ENCODE measurements around the gene RPP40.

The RPP40 gene

DNA sequence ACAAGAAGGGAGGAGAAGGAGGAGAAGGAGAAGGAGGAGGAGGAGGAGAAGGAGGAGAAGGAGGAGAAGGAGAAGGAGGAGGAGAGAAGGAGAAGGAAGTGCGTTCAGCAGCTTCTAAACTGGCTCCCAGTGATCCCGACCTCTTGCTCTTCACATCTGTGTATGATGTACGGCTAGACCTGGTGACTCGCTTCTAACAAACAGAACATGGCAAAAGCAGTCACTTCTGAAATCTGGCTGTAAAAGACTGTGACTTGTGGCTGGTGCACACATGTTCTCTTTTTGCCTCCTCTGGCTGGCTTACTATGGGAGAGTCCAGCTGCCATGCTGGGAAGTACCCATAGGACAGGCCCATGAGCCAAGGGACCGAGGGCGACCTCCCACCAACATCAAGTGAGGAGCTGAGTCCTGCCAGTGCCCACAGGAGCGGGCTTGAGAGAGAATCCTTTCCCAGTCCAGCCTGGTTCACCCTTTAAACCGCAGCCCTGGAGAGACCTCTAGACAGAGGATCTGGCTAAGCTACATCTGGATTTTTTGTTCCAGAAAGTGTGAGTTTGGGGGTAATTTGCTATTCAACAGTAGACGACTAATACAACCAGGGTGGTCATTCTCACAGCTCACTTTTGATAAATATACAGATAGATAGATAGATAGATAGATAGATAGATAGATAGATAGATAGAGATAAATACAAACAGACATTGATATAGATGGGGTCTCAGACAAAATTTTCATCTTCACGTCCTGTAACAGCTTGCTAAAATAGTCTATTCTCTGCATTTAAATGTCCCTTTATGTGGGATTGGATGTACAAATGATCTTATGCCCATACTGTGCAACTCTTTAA is 42.3 kb downstream of the RPP40 start:
- no peak overlapping the region for H3K27ac ChIP-seq (ENCODE audit: low read depth, low read length)
- H3K9ac ChIP-seq (ENCODE audit: low read length): no peak overlapping the region
- no peaks in the 10 kb centered on the region for H3K36me3 ChIP-seq (ENCODE audit: control insufficient read depth, insufficient read depth, low read length)
- H3K4me1 ChIP-seq (ENCODE audit: control insufficient read depth, insufficient read depth, low read length): no peaks in the 10 kb centered on the region
- no peaks in the 10 kb centered on the region for H3K27me3 ChIP-seq (ENCODE audit: control insufficient read depth, insufficient read depth, low read length)
- H3K4me3 ChIP-seq (ENCODE audit: low read length): no peak overlapping the region

DNA sequence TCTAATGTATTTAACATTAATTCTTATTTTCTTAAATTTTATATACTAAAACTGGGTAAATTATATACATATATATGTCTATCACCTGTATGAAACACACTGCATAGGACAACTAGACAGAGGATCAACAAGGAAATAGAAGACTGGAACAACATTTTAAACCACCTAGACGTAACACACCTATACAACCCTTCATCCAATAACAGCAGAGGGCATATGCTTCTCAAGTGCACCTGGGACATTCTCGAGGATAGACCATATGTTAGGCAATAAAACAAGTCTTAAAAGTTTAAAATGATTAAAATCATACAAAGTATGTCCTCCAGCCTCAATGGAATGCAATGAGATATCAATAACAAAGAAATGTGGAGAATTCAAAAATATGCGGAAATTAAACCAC is 45.2 kb downstream of the RPP40 start:
- H3K27ac ChIP-seq (ENCODE audit: low read depth, low read length): no peak overlapping the region
- no peaks in the 10 kb centered on the region for H3K27me3 ChIP-seq (ENCODE audit: control insufficient read depth, insufficient read depth, low read length)
- H3K4me1 ChIP-seq (ENCODE audit: control insufficient read depth, insufficient read depth, low read length): no peaks in the 10 kb centered on the region
- H3K36me3 ChIP-seq (ENCODE audit: control insufficient read depth, insufficient read depth, low read length): peaks cover 5% of the 10 kb centered on the region
- H3K4me3 ChIP-seq (ENCODE audit: low read length): no peak overlapping the region
- H3K9ac ChIP-seq (ENCODE audit: low read length): no peak overlapping the region

DNA sequence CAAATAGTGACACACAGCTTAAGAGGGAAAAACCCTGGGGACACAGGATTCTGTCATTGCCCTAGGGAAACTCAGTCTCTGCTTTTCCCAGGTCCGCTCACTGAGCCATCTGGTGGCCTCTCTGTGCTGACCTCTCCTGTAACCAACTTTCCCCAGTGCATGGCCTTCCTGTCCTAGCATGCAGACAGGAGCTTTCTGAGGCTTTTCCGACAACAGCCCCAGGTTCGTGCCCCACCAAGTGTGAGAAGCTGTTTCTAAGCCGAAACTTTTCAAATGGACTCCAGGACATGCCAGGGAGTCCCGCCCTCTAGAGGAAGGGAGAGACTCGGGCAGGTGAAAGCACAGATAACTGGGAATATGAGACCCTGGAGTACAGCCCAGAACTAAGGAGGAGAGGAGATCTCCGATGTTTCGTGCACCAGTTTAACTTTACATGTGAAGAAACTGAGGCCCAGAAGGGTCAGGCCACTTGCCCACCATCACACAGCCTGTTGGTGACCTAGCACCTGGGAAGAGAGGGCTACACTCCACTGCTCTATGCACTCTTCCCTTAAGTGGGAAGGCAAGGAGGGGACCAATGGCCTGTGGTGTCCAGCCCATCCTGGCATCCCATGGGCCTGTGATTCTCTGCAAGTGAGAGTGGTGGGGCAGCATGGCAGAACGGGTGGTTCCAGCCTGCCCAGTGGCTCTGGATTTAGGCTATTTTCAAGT is 46.2 kb downstream of the RPP40 start:
- Histone ChIP-seq H3K27ac (ENCODE audit: low read depth, low read length) (no peak overlapping the region), H3K4me1 (ENCODE audit: control insufficient read depth, insufficient read depth, low read length) (no peaks in the 10 kb centered on the region), H3K9ac (ENCODE audit: low read length) (no peak overlapping the region), H3K36me3 (ENCODE audit: control insufficient read depth, insufficient read depth, low read length) (peaks cover 9% of the 10 kb centered on the region), H3K27me3 (ENCODE audit: control insufficient read depth, insufficient read depth, low read length) (no peaks in the 10 kb centered on the region), H3K4me3 (ENCODE audit: low read length) (no peak overlapping the region)

DNA sequence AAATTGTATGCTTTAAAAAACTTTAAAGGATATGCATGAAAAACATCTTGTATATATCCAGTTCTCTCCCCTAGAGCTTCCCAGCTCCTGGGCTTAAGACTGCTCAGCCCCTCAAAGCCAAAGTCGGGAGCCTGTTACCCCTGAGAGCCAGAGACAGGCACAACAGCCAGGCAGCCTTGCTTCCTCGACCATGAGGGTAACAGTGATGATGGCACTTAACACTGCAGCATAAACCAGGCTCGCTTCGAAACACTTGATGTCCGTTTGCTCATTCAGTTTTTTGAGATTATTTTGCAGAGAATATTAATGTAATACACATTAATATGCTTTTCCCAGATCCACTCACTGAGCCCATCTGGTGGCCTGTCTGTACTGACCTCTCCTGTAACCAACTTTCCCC is 47.2 kb downstream of the RPP40 start:
- Histone ChIP-seq H3K36me3 (ENCODE audit: control insufficient read depth, insufficient read depth, low read length) (peaks cover 9% of the 10 kb centered on the region), H3K27ac (ENCODE audit: low read depth, low read length) (no peak overlapping the region), H3K4me3 (ENCODE audit: low read length) (no peak overlapping the region), H3K9ac (ENCODE audit: low read length) (no peak overlapping the region), H3K4me1 (ENCODE audit: control insufficient read depth, insufficient read depth, low read length) (no peaks in the 10 kb centered on the region), H3K27me3 (ENCODE audit: control insufficient read depth, insufficient read depth, low read length) (no peaks in the 10 kb centered on the region)

DNA sequence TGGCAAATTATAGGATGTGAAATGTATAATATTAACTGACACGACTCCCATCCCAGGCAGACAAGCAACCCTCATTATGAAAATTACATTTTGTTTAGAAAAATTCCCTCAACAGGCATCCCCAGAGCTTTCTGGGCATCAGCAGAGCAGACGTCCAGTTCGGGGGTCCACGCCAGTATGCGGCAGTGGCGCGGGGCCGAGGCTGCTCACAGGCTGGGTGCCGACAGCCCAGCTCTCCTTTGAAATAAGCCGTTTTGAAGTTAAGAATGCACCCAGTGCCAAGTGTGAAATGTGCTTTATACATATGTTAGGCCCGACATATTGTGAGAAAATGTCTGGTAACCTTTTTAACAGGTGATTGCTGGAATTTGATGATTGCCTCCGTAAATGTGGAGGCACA is 50.4 kb downstream of the RPP40 start:
- no peak overlapping the region for H3K9ac ChIP-seq (ENCODE audit: low read length)
- H3K36me3 ChIP-seq (ENCODE audit: control insufficient read depth, insufficient read depth, low read length): peaks cover 13% of the 10 kb centered on the region
- H3K27me3 ChIP-seq (ENCODE audit: control insufficient read depth, insufficient read depth, low read length): no peaks in the 10 kb centered on the region
- H3K4me3 ChIP-seq (ENCODE audit: low read length): no peak overlapping the region
- no peak overlapping the region for H3K27ac ChIP-seq (ENCODE audit: low read depth, low read length)
- H3K4me1 ChIP-seq (ENCODE audit: control insufficient read depth, insufficient read depth, low read length): no peaks in the 10 kb centered on the region

DNA sequence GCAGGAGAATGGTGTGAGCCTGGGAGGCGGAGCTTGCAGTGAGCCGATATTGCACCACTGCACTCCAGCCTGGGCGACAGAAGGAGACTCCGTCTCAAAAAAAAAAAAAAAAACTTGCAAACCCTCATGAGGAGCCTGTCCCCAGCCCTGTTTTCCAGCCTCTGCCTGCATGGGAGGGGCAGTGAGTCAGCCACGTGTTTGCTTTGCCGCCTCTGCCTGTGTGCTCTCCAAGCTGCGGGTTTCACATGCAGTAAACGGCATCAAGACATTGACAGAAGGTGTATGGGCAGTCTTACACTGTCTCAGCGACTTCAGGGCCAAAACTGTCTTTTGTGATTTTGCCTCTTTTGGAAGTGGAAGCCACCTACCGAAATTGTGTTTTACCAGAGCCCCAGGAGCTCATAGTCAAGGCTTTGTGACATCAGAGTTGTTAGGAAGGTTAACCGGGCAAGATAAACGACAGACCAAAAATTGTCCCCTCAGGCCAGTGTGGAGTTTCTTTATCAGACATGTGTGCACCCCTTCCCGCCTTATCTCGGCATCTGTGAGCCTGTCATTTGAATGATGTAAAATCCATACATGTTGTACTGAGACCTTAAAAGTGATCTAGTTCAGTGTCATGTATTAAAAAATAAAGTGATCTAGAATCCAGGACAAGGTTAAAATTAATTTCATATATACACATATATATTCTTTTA is 52.9 kb downstream of the RPP40 start:
- H3K9ac ChIP-seq (ENCODE audit: low read length): no peak overlapping the region
- no peaks in the 10 kb centered on the region for H3K27me3 ChIP-seq (ENCODE audit: control insufficient read depth, insufficient read depth, low read length)
- peaks cover 16% of the 10 kb centered on the region for H3K36me3 ChIP-seq (ENCODE audit: control insufficient read depth, insufficient read depth, low read length)
- H3K27ac ChIP-seq (ENCODE audit: low read depth, low read length): no peak overlapping the region
- H3K4me3 ChIP-seq (ENCODE audit: low read length): no peak overlapping the region
- H3K4me1 ChIP-seq (ENCODE audit: control insufficient read depth, insufficient read depth, low read length): no peaks in the 10 kb centered on the region

DNA sequence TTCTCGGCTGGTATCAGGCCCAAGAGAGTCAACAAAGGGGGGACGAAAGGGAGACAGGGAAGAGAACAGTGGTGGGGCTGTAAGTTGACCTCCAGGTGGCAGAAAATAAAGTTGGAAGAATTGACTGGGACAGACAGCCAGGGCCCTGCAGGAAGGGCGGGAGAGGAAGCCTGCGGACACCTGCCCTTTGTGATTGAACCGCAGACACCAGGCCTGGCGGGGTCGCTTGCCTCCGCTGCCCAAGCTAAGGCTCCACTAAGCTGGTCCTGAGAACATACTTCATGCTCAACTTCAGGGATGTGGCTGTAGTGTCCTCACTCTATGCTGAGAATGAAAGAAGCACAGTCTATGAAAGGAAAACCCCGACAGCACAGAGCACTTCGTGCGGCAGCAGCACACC is 53.8 kb downstream of the RPP40 start:
- H3K27ac ChIP-seq (ENCODE audit: low read depth, low read length): no peak overlapping the region
- H3K4me1 ChIP-seq (ENCODE audit: control insufficient read depth, insufficient read depth, low read length): no peaks in the 10 kb centered on the region
- no peaks in the 10 kb centered on the region for H3K27me3 ChIP-seq (ENCODE audit: control insufficient read depth, insufficient read depth, low read length)
- no peak overlapping the region for H3K4me3 ChIP-seq (ENCODE audit: low read length)
- H3K9ac ChIP-seq (ENCODE audit: low read length): no peak overlapping the region
- peaks cover 18% of the 10 kb centered on the region for H3K36me3 ChIP-seq (ENCODE audit: control insufficient read depth, insufficient read depth, low read length)

DNA sequence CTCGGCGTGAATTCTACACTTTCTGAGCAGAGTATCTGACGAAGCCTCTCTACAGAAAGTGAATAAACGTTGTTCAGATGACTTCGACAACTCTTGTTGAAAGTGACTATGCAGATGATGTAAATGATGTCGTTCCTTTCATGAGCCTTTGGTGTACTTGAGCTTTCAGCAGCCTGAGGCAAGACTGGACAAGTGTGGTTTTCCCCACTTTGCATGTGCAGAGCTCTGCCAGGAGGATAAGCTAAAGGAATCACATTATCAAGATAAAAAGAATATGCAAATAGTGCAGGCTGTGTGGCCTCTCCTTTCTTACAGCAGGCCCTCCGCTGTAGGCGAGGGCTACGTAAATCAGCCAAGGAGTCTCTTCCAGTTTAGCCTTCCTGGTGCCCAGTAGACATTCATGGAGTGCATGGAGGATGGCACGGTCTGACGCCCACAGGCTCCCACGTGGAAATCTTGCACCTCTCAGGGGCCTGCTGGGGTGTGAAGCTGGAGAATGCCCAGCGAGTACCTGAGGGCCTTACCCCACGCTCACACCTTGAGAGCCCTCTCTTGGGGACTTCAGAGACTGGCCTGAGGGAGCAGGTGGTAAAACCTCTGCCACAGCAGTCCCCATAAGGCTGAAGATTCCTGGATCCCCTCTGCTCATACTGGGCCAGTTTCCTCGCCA is 54.9 kb downstream of the RPP40 start:
- Histone ChIP-seq H3K4me3 (ENCODE audit: low read length) (no peak overlapping the region), H3K4me1 (ENCODE audit: control insufficient read depth, insufficient read depth, low read length) (no peaks in the 10 kb centered on the region), H3K27me3 (ENCODE audit: control insufficient read depth, insufficient read depth, low read length) (no peaks in the 10 kb centered on the region), H3K27ac (ENCODE audit: low read depth, low read length) (no peak overlapping the region), H3K9ac (ENCODE audit: low read length) (no peak overlapping the region), H3K36me3 (ENCODE audit: control insufficient read depth, insufficient read depth, low read length) (peaks cover 15% of the 10 kb centered on the region)

DNA sequence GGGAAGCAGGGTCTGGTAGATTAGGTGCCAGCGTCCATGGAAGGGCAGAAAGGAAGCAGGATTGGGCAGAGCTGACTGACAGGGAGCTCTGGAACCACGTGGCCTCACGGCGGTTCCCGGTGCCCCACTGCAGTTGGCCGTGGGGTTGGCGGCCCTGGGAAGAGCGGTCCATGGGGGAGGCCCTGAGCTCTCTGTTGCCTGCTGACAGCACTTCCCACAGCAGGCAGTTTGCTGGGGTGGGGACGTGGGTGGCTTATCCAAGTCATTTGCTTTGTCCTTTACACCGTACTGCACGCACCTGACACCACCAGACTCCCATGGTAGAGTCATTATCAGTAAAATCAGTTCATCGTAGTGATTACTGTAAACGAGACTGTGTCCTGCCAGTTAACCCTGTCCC is 56.1 kb downstream of the RPP40 start:
- Histone ChIP-seq H3K4me3 (ENCODE audit: low read length) (no peak overlapping the region), H3K27ac (ENCODE audit: low read depth, low read length) (no peak overlapping the region), H3K27me3 (ENCODE audit: control insufficient read depth, insufficient read depth, low read length) (no peaks in the 10 kb centered on the region), H3K36me3 (ENCODE audit: control insufficient read depth, insufficient read depth, low read length) (peaks cover 9% of the 10 kb centered on the region), H3K4me1 (ENCODE audit: control insufficient read depth, insufficient read depth, low read length) (peaks cover 1% of the 10 kb centered on the region), H3K9ac (ENCODE audit: low read length) (no peak overlapping the region)

DNA sequence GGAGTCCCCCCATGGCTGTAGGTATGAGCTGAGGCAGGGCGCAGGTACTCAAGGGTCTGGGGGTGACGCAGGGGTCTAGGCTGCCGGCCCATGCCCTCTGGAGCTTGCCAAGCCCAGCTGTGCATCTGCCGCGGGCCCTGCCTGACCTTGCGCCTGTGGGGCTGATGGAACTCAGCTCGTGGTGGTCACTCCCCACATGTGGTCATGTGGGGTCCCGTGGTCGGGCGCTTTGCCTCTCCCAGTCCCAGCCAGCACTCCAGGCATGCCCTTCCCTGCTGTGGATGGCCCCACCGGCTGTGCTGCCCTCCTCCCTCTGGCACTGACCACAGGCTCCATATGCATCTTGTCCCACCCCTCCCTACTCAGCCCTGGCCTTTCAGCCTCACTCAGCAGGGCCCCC is 57.3 kb downstream of the RPP40 start:
- no peak overlapping the region for H3K4me3 ChIP-seq (ENCODE audit: low read length)
- no peaks in the 10 kb centered on the region for H3K27me3 ChIP-seq (ENCODE audit: control insufficient read depth, insufficient read depth, low read length)
- H3K9ac ChIP-seq (ENCODE audit: low read length): no peak overlapping the region
- no peak overlapping the region for H3K27ac ChIP-seq (ENCODE audit: low read depth, low read length)
- peaks cover 7% of the 10 kb centered on the region for H3K4me1 ChIP-seq (ENCODE audit: control insufficient read depth, insufficient read depth, low read length)
- H3K36me3 ChIP-seq (ENCODE audit: control insufficient read depth, insufficient read depth, low read length): peaks cover 9% of the 10 kb centered on the region
